PC-9 (cell line): ENCODE results near the gene PPP2R2C. TPM values are rescaled to one million over a fixed set of nuclear protein-coding genes. Genes with fewer than 3 reads are reported as not detected.

ENCODE experiments used
- BruUV-seq: library from RNA; stranded (reverse); fragments of 400-500 nt; replicated peaks from 2 replicates; lab custom pipeline; 2021; lab: Mats Ljungman, UMichigan
- CTCF ChIA-PET: fragments of 300-600 bp; sonication (Branson Sonifier 250); formaldehyde crosslinking; loops from one replicate; lab custom pipeline; 2022; ENCODE audit warnings: antibody characterized with exemption; lab: Charles Lee
- POLR2A ChIA-PET: fragments of 300-600 bp; sonication (Branson Sonifier 250); formaldehyde crosslinking; loops from one replicate; lab custom pipeline; 2022; ENCODE audit warnings: antibody characterized with exemption; ENCODE audit not compliant: unreplicated experiment; lab: Charles Lee
- DNase-seq, 2 experiments: peaks; one replicate each; pipeline versions ENCODE4 v3.0.0 to v3.0.0-alpha.2; 2015 to 2022; ENCODE audit warnings: mixed read lengths in 1 of 2
- H2AFZ ChIP-seq: fragments of 200-600 bp; sonication (generic); 2 replicates; pipeline ENCODE4 v1.8.1; 2017; ENCODE audit warnings: antibody characterized with exemption
- H3F3A ChIP-seq: fragments of 200-600 bp; sonication (generic); 2 replicates; pipeline ENCODE4 v1.8.1; 2017; ENCODE audit warnings: antibody characterized with exemption, mild to moderate bottlenecking, low read depth; ENCODE audit not compliant: insufficient read depth
- H3K27ac ChIP-seq: fragments of 200-600 bp; sonication (generic); 2 replicates; pipeline ENCODE4 v1.6.1; 2016; ENCODE audit warnings: mixed run types
- H3K27me3 ChIP-seq: fragments of 200-600 bp; sonication (generic); 2 replicates; pipeline ENCODE4 v1.6.1; 2016; ENCODE audit warnings: low read depth, mixed run types; ENCODE audit not compliant: insufficient read depth
- H3K36me3 ChIP-seq: fragments of 200-600 bp; sonication (generic); 2 replicates; pipeline ENCODE4 v1.6.1; 2016; ENCODE audit warnings: low read depth, mixed run types
- H3K4me1 ChIP-seq: fragments of 200-600 bp; sonication (generic); replicated peaks from 2 replicates; pipeline ENCODE4 v1.6.1; 2016; ENCODE audit warnings: mixed run types; ENCODE audit not compliant: insufficient read depth
- H3K4me2 ChIP-seq: fragments of 200-600 bp; sonication (generic); 2 replicates; pipeline ENCODE4 v1.6.1; 2017; ENCODE audit warnings: mixed run types
- H3K4me3 ChIP-seq: fragments of 200-600 bp; sonication (generic); 2 replicates; pipeline ENCODE4 v1.6.1; 2016; ENCODE audit warnings: mixed run types
- H3K79me2 ChIP-seq: fragments of 200-600 bp; sonication (generic); 2 replicates; pipeline ENCODE4 v1.6.1; 2017; ENCODE audit warnings: low read depth, mixed run types
- H3K9me2 ChIP-seq: fragments of 200-600 bp; sonication (generic); 2 replicates; pipeline ENCODE4 v1.8.1; 2017; ENCODE audit warnings: mild to moderate bottlenecking; ENCODE audit not compliant: insufficient read depth
- H3K9me3 ChIP-seq: fragments of 200-600 bp; sonication (generic); 2 replicates; pipeline ENCODE4 v1.8.1; 2016; ENCODE audit warnings: low read depth; ENCODE audit not compliant: insufficient read depth
- H4K20me1 ChIP-seq: fragments of 200-600 bp; sonication (generic); 2 replicates; pipeline ENCODE4 v1.8.1; 2017; ENCODE audit not compliant: insufficient read depth
- CTCF ChIP-seq: fragments of 200-600 bp; sonication (generic); conservative IDR thresholded peaks from 2 replicates; pipeline ENCODE4 v1.6.1; 2017; ENCODE audit warnings: mixed run types, antibody characterized with exemption, mild to moderate bottlenecking, moderate library complexity
- EZH2 ChIP-seq: fragments of 200-600 bp; sonication (generic); IDR thresholded peaks from 2 replicates; pipeline ENCODE4 v1.8.0; 2017; ENCODE audit warnings: antibody characterized with exemption, low read depth
- intact Hi-C: fragments of 100-400 bp; cut with micrococcal nuclease; formaldehyde crosslinking; loops from one replicate; pipeline ENCODE4 v1.10.0; 2022; ENCODE audit not compliant: unreplicated experiment
- total RNA-seq: library from RNA; stranded (reverse); gene quantifications from 2 replicates; pipeline ENCODE4 v1.2.3, GENCODE V29; 2021

PPP2R2C gene
- total RNA-seq, 1 experiment from 2014 or later, result 40.9 TPM

DNA sequence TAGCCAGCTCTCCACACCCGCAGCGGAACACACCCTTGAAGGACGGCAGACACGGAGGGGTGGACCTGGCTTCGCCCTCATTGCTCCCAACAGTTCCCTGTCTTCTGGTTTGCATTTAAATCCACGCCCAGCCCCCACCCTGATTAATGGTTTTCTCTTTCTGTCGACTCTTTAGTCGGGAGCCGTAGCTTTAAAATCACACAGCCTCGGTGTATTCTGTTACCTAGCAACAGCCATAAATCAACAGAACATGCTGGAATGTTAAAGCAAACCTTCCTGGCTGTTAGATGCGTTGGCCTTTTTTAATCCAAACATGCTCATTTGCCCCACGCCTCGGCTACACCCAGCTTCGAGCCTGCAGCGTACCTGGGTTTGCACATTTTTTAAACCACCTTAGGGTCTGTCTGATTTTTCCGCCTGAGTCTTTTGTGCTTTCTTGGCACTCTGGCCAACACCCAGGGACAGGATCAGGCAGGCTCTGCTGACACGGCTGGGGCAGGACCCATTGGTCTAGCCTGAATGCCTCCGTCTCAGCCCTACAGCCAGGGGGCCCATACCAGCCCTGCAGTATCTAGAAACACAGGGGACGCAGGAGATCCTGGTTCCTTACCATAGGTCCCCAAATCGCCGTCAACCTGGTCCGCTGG, 21.4 kb upstream of the PPP2R2C start:
- Histone ChIP-seq H3K9me2 (no peaks in the 10 kb centered on the region), H3K4me2 (no peak overlapping the region), H3K79me2 (no peaks in the 10 kb centered on the region), H3K36me3 (no peaks in the 10 kb centered on the region), H4K20me1 (no peaks in the 10 kb centered on the region), H3K4me3 (no peak overlapping the region), H3K9me3 (no peaks in the 10 kb centered on the region; the same call in 1 of the 2 replicates), H3F3A (no peaks in the 10 kb centered on the region), H2AFZ (no peak overlapping the region), H3K27ac (no peak overlapping the region), H3K27me3 (no peaks in the 10 kb centered on the region), H3K4me1 (no peaks in the 10 kb centered on the region)
- no TSS peak for BruUV-seq
- no peak for TF ChIP-seq CTCF
- TF ChIP-seq EZH2, result no peak
- intact Hi-C loops, result no loop called here
- POLR2A ChIA-PET, result no interaction called here
- CTCF ChIA-PET, result no interaction called here
- DNase-seq, result no peak

DNA sequence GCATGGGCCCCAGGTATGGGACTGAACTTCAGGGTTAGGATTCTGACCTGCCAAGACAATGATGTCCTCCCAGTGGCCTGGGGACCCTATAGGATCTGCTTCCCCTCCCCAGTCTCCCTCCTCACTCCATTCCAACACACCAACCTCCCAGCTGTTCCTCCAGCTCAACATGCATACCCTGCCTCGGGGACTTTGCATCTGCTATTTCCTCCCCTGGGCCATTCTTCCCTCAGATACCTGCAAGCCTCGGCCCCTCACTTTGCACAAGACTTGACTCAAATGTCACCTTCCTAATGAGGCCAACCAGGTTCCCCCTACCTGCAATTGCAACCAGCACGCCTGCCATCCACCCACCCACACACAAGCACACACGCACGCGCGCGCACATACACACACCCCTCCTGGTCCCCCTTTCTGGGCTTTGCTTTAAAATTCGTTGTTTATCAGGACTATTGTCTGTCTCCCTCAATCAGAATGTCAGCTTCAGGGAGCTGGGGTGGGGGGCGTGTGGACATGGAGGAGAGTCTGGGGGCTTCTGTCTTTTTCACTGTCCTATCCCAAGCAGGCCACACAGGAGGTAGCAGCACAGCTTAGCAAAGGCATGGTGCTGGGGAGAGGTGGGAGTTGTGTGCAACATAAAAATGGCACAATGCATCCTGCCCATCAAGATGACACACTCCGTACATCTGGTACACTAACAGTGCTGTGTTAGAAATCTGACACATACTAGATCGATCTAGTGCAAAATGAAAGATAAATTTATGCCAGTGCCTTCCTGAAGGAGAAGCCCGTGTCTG, 20.6 kb upstream of the PPP2R2C start:
- intact Hi-C loops, result no loop called here
- Histone ChIP-seq H3F3A (no peaks in the 10 kb centered on the region), H2AFZ (no peak overlapping the region), H3K4me2 (no peak overlapping the region), H3K4me1 (no peaks in the 10 kb centered on the region), H3K27ac (no peak overlapping the region), H3K27me3 (no peaks in the 10 kb centered on the region), H3K9me2 (no peaks in the 10 kb centered on the region), H3K79me2 (no peaks in the 10 kb centered on the region), H4K20me1 (no peaks in the 10 kb centered on the region), H3K36me3 (no peaks in the 10 kb centered on the region), H3K9me3 (no peaks in the 10 kb centered on the region; the same call in 1 of the 2 replicates), H3K4me3 (no peak overlapping the region)
- BruUV-seq, result no TSS peak
- POLR2A ChIA-PET, result no interaction called here
- CTCF ChIA-PET, result interaction anchor here (0.5 kb wide), 1 partner anchor 53 kb away, joined by 10 read pairs; no protein-coding TSS in a partner anchor
- DNase-seq, result no peak
- TF ChIP-seq CTCF, result no peak
- no peak for TF ChIP-seq EZH2

DNA sequence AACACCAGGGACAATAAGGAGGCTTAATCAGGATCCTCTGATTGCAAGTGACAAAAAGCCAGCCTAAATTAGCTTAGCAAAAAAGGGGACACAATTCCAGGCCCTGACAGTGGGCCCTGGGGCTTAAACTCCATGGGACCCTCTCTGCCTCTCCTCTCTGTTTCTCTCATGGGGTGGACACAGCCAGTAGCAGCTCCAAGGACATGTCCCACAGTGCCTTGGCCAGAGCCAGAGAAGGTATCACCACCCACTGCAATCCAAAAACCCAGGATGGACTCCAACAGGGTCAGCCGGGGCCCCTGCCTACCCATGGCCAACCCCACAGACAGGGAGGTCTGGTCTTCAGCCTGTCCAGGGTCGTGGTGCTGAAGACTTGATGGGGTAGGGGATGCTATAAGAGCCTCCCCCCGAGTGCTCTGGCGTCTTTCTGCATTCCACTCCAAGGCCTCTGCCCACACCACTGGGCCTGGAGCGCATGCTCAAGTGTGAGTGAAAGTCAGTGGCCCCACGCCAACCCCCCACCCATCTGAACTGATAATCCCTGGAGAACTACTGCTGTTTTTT, 19.7 kb upstream of the PPP2R2C start:
- Histone ChIP-seq H3K4me2 (no peak overlapping the region), H3K27ac (no peak overlapping the region), H2AFZ (no peak overlapping the region), H3K79me2 (no peaks in the 10 kb centered on the region), H3K36me3 (no peaks in the 10 kb centered on the region), H4K20me1 (no peaks in the 10 kb centered on the region), H3F3A (no peaks in the 10 kb centered on the region), H3K4me1 (no peaks in the 10 kb centered on the region), H3K9me2 (no peaks in the 10 kb centered on the region), H3K27me3 (no peaks in the 10 kb centered on the region), H3K9me3 (no peaks in the 10 kb centered on the region; the same call in 1 of the 2 replicates), H3K4me3 (no peak overlapping the region)
- intact Hi-C loops, result no loop called here
- ChIA-PET CTCF (interaction anchor here (0.6 kb wide), 1 partner anchor 35 kb away, joined by 4 read pairs; no protein-coding TSS in a partner anchor), POLR2A (no interaction called here)
- BruUV-seq, result no TSS peak
- DNase-seq, result no peak
- TF ChIP-seq CTCF (no peak), EZH2 (no peak)
